ENCODE results near the gene PRAC2. TPM values are rescaled to one million over a fixed set of nuclear protein-coding genes. Genes with fewer than 3 reads are reported as not detected.

PRAC2 gene
- total and polyA plus RNA-seq, 4 experiments from 2014 or later = not detected

GRCh38 chr17:48725288-48726064 lies 2.5 kb downstream of the PRAC2 start:
- Histone ChIP-seq H3K27ac (ENCODE audit: low read depth, low read length) (no peak overlapping the region), H3K36me3 (ENCODE audit: insufficient read depth, low read length) (no peaks in the 10 kb centered on the region), H3K4me3 (ENCODE audit: low read length in 2 of 2) (no peak overlapping the region), H3K27me3 (ENCODE audit: insufficient read depth, low read length) (peaks cover 96% of the 10 kb centered on the region), H3K9me3 (ENCODE audit: control insufficient read depth in 1 of 2, low read length in 2 of 2) (no peaks in the 10 kb centered on the region), H3K4me1 (ENCODE audit: insufficient read depth, low read length) (peaks cover 40% of the 10 kb centered on the region)
- peaks cover 0 to 32% (median 0%) of the 10 kb centered on the region in 8 donors for H3K9me3 Mint-ChIP-seq
- peak overlapping the region in 1 of 7 donors; percentile 85 for H3K27ac Mint-ChIP-seq
- H3K4me1 Mint-ChIP-seq = peaks cover 21 to 81% (median 30%) of the 10 kb centered on the region in 4 donors
- H3K27me3 Mint-ChIP-seq = peaks cover 76 to 84% of the 10 kb centered on the region in 2 donors
- CTCF ChIA-PET (ENCODE audit: partially characterized antibody) = interaction anchor here (0.7 to 3.9 kb wide), 12 partner anchors 12 to 159 kb away, joined by 3 to 33 read pairs (median 4); no protein-coding TSS in a partner anchor
- peak overlapping the region in 7 of 8 donors; percentile 17 to 84 (median 70) for H3K4me3 Mint-ChIP-seq
- DNase-seq = no peak
- POLR2A ChIA-PET (ENCODE audit: partially characterized antibody) = no interaction called here
- no peaks in the 10 kb centered on the region for H3K36me3 Mint-ChIP-seq
- intact Hi-C loops (cut with micrococcal nuclease) = no loop called here

GRCh38 chr17:48726114-48726915 lies 3.3 kb downstream of the PRAC2 start:
- CTCF ChIA-PET (ENCODE audit: partially characterized antibody) = interaction anchor here (1.0 to 3.9 kb wide), 2 partner anchors 27 to 153 kb away, joined by 3 to 33 read pairs; no protein-coding TSS in a partner anchor
- Histone ChIP-seq H3K4me1 (ENCODE audit: insufficient read depth, low read length) (peaks cover 40% of the 10 kb centered on the region), H3K27ac (ENCODE audit: low read depth, low read length) (no peak overlapping the region), H3K27me3 (ENCODE audit: insufficient read depth, low read length) (peaks cover 90% of the 10 kb centered on the region), H3K4me3 (ENCODE audit: low read length in 2 of 2) (no peak overlapping the region), H3K36me3 (ENCODE audit: insufficient read depth, low read length) (no peaks in the 10 kb centered on the region), H3K9me3 (ENCODE audit: control insufficient read depth in 1 of 2, low read length in 2 of 2) (no peaks in the 10 kb centered on the region)
- Mint-ChIP-seq H3K4me3 (peak overlapping the region in 3 of 8 donors; percentile 25 to 48 (median 41)), H3K36me3 (no peaks in the 10 kb centered on the region), H3K27ac (peak overlapping the region in 1 of 7 donors; percentile 85), H3K9me3 (peaks cover 0 to 27% (median 0%) of the 10 kb centered on the region in 8 donors), H3K27me3 (peaks cover 75 to 82% of the 10 kb centered on the region in 2 donors), H3K4me1 (peaks cover 21 to 77% (median 29%) of the 10 kb centered on the region in 4 donors)
- intact Hi-C loops (cut with micrococcal nuclease) = no loop called here
- POLR2A ChIA-PET (ENCODE audit: partially characterized antibody) = no interaction called here
- no peak for DNase-seq

GRCh38 chr17:48726916-48727286 lies 3.9 kb downstream of the PRAC2 start:
- intact Hi-C loops (cut with micrococcal nuclease) = no loop called here
- no peak for DNase-seq
- Histone ChIP-seq H3K36me3 (ENCODE audit: insufficient read depth, low read length) (no peaks in the 10 kb centered on the region), H3K27me3 (ENCODE audit: insufficient read depth, low read length) (peaks cover 90% of the 10 kb centered on the region), H3K4me3 (ENCODE audit: low read length in 2 of 2) (no peak overlapping the region), H3K4me1 (ENCODE audit: insufficient read depth, low read length) (peaks cover 40% of the 10 kb centered on the region), H3K27ac (ENCODE audit: low read depth, low read length) (no peak overlapping the region), H3K9me3 (ENCODE audit: control insufficient read depth in 1 of 2, low read length in 2 of 2) (no peaks in the 10 kb centered on the region)
- H3K36me3 Mint-ChIP-seq = no peaks in the 10 kb centered on the region
- H3K4me1 Mint-ChIP-seq = peaks cover 21 to 77% (median 29%) of the 10 kb centered on the region in 4 donors
- POLR2A ChIA-PET (ENCODE audit: partially characterized antibody) = no interaction called here
- peak overlapping the region in 1 of 7 donors; percentile 85 for H3K27ac Mint-ChIP-seq
- CTCF ChIA-PET (ENCODE audit: partially characterized antibody) = interaction anchor here (1.0 kb wide), 1 partner anchor 26 kb away, joined by 3 read pairs; no protein-coding TSS in a partner anchor
- H3K4me3 Mint-ChIP-seq = no peak overlapping the region
- peaks cover 74 to 85% of the 10 kb centered on the region in 2 donors for H3K27me3 Mint-ChIP-seq
- H3K9me3 Mint-ChIP-seq = peaks cover 0 to 27% (median 0%) of the 10 kb centered on the region in 8 donors

- H3K36me3 ChIP-seq (ENCODE audit: insufficient read depth, low read length) = no peaks in the 10 kb centered on the region
- no peak overlapping the region for H3K4me3 ChIP-seq (ENCODE audit: low read length in 2 of 2)
- Mint-ChIP-seq H3K27ac (peak overlapping the region in 2 of 7 donors; percentile 36 to 85), H3K4me3 (peak overlapping the region in 3 of 8 donors; percentile 57 to 84 (median 71)), H3K27me3 (peaks cover 73 to 86% of the 10 kb centered on the region in 2 donors), H3K9me3 (peaks cover 0 to 25% (median 0%) of the 10 kb centered on the region in 8 donors), H3K4me1 (peaks cover 21 to 76% (median 31%) of the 10 kb centered on the region in 4 donors), H3K36me3 (no peaks in the 10 kb centered on the region)
- H3K9me3 ChIP-seq (ENCODE audit: control insufficient read depth in 1 of 2, low read length in 2 of 2) = no peaks in the 10 kb centered on the region
- no peak for DNase-seq
- H3K27ac ChIP-seq (ENCODE audit: low read depth, low read length) = no peak overlapping the region
- peaks cover 38% of the 10 kb centered on the region for H3K4me1 ChIP-seq (ENCODE audit: insufficient read depth, low read length)
- POLR2A ChIA-PET (ENCODE audit: partially characterized antibody) = interaction anchor here (1.0 to 2.0 kb wide), 2 partner anchors 9 to 11 kb away, joined by 3 to 7 read pairs; no protein-coding TSS in a partner anchor
- CTCF ChIA-PET (ENCODE audit: partially characterized antibody) = interaction anchor here (1.5 kb wide), 1 partner anchor 156 kb away, joined by 4 read pairs; no protein-coding TSS in a partner anchor
- intact Hi-C loops (cut with micrococcal nuclease) = no loop called here
- H3K27me3 ChIP-seq (ENCODE audit: insufficient read depth, low read length) = peaks cover 89% of the 10 kb centered on the region
Measured at GRCh38 chr17:48727415-48728175, 4.6 kb downstream of the PRAC2 start.

GRCh38 chr17:48728232-48729231 lies 5.5 kb downstream of the PRAC2 start, which contains the start of gene HOXB13:
Gene HOXB13 (minus strand): TSS chr17:48728750. CDS start chr17:48728593, 157 bp downstream.
- intact Hi-C loops (cut with micrococcal nuclease) = no loop called here
- Mint-ChIP-seq H3K27me3 (peaks cover 69 to 86% of the 10 kb centered on the region in 2 donors), H3K9me3 (peaks cover 0 to 26% (median 0%) of the 10 kb centered on the region in 8 donors), H3K4me3 (peak within 1 kb of the TSS in 7 of 8 donors; percentile 50 to 87 (median 76)), H3K36me3 (no peaks in the 10 kb centered on the region), H3K4me1 (peaks cover 22 to 76% (median 34%) of the 10 kb centered on the region in 4 donors), H3K27ac (peak within 1 kb of the TSS in 3 of 7 donors; percentile 23 to 91 (median 85))
- Histone ChIP-seq H3K27me3 (ENCODE audit: insufficient read depth, low read length) (peaks cover 89% of the 10 kb centered on the region), H3K27ac (ENCODE audit: low read depth, low read length) (no peak within 1 kb of the TSS), H3K9me3 (ENCODE audit: control insufficient read depth in 1 of 2, low read length in 2 of 2) (no peaks in the 10 kb centered on the region), H3K36me3 (ENCODE audit: insufficient read depth, low read length) (no peaks in the 10 kb centered on the region), H3K4me1 (ENCODE audit: insufficient read depth, low read length) (peaks cover 39% of the 10 kb centered on the region), H3K4me3 (ENCODE audit: low read length in 2 of 2) (peak within 1 kb of the TSS in 1 of 2 donors; percentile 22)
- DNase-seq = peak in 1 of 5 donors; percentile 60
- POLR2A ChIA-PET (ENCODE audit: partially characterized antibody) = interaction anchor here (1.0 to 2.0 kb wide), 2 partner anchors 10 to 12 kb away, joined by 3 to 7 read pairs; no protein-coding TSS in a partner anchor
- CTCF ChIA-PET (ENCODE audit: partially characterized antibody) = interaction anchor here (1.5 kb wide), 1 partner anchor 156 kb away, joined by 4 read pairs; no protein-coding TSS in a partner anchor
